Astrocyte (in vitro differentiated cells and primary cell): ENCODE results near the gene SRGAP1. TPM values are rescaled to one million over a fixed set of nuclear protein-coding genes. Genes with fewer than 3 reads are reported as not detected.
A peak's percentile ranks its signal among the peaks of the same experiment; 100 is the strongest.

Experiments
- DNase-seq: peaks from one replicate; pipeline ENCODE4 v3.0.0-alpha.2; 2010; ENCODE audit warnings: low read depth
- FAIRE-seq: peaks from 2 replicates; lab custom pipeline; 2011; peaks lifted over from hg19 to GRCh38; lab: Jason Lieb, UNC
- H2AFZ ChIP-seq: 2 replicates; pipeline ENCODE4 v1.6.0; 2012; ENCODE audit warnings: low read depth, low read length, inconsistent platforms
- H3K27ac ChIP-seq: 2 replicates; pipeline ENCODE4 v1.5.1; 2011; ENCODE audit warnings: low read depth, low read length, inconsistent platforms
- H3K27me3 ChIP-seq: 2 replicates; pipeline ENCODE4 v1.6.0; 2011; ENCODE audit warnings: low read length, inconsistent platforms; ENCODE audit not compliant: insufficient read depth
- H3K36me3 ChIP-seq: 2 replicates; pipeline ENCODE4 v1.5.1; 2011; ENCODE audit warnings: low read length, inconsistent platforms; ENCODE audit not compliant: insufficient read depth
- H3K4me1 ChIP-seq: 2 replicates; pipeline ENCODE4 v1.5.1; 2011; ENCODE audit warnings: low read length, inconsistent platforms; ENCODE audit not compliant: insufficient read depth
- H3K4me2 ChIP-seq: 2 replicates; pipeline ENCODE4 v1.6.0; 2012; ENCODE audit warnings: low read length, inconsistent platforms
- H3K4me3 ChIP-seq: 2 replicates; pipeline ENCODE4 v1.5.1; 2011; ENCODE audit warnings: low read depth, mild to moderate bottlenecking, low read length, inconsistent platforms; ENCODE audit not compliant: insufficient read depth
- H3K79me2 ChIP-seq: 2 replicates; pipeline ENCODE4 v1.6.0; 2012; ENCODE audit warnings: mild to moderate bottlenecking, low read length, inconsistent platforms; ENCODE audit not compliant: insufficient read depth
- H3K9ac ChIP-seq: 2 replicates; pipeline ENCODE4 v1.6.0; 2012; ENCODE audit warnings: mild to moderate bottlenecking, low read length, inconsistent platforms
- H3K9me3 ChIP-seq: 2 replicates; pipeline ENCODE4 v1.5.1; 2012; ENCODE audit warnings: low read depth, mild to moderate bottlenecking, low read length, inconsistent platforms; ENCODE audit not compliant: insufficient read depth
- H4K20me1 ChIP-seq: 2 replicates; pipeline ENCODE4 v1.6.0; 2012; ENCODE audit warnings: low read length, inconsistent platforms; ENCODE audit not compliant: insufficient read depth
- H3K27ac Mint-ChIP-seq: one replicate; pipeline ENCODE4 v1.8.0; 2021; ENCODE audit warnings: mild to moderate bottlenecking, mixed read lengths; ENCODE audit not compliant: unreplicated experiment
- H3K27me3 Mint-ChIP-seq: one replicate; pipeline ENCODE4 v1.8.0; 2021; ENCODE audit warnings: low read depth, mixed read lengths; ENCODE audit not compliant: unreplicated experiment
- H3K36me3 Mint-ChIP-seq: one replicate; pipeline ENCODE4 v1.8.0; 2021; ENCODE audit warnings: low read depth, mixed read lengths; ENCODE audit not compliant: unreplicated experiment
- H3K4me1 Mint-ChIP-seq: one replicate; pipeline ENCODE4 v1.8.0; 2021; ENCODE audit warnings: low read depth, mixed read lengths; ENCODE audit not compliant: unreplicated experiment
- H3K4me3 Mint-ChIP-seq: one replicate; pipeline ENCODE4 v1.8.0; 2021; ENCODE audit warnings: mild to moderate bottlenecking, moderate library complexity, mixed read lengths; ENCODE audit not compliant: unreplicated experiment
- H3K9me3 Mint-ChIP-seq: one replicate; pipeline ENCODE4 v1.8.0; 2021; ENCODE audit warnings: mild to moderate bottlenecking, mixed read lengths; ENCODE audit not compliant: unreplicated experiment
- EZH2 ChIP-seq: IDR thresholded peaks from 2 replicates; pipeline ENCODE4 v1.6.1; 2012; ENCODE audit warnings: mild to moderate bottlenecking, low read length, inconsistent platforms; ENCODE audit not compliant: insufficient read depth
- total RNA-seq: library from RNA; stranded (reverse); gene quantifications from 2 replicates; pipeline ENCODE4 v1.2.1, GENCODE V29; 2021
- TF ChIP-seq, protein P1 (sequence below): IDR thresholded peaks from 2 replicates; pipeline ENCODE4 v1.5.1; 2011; ENCODE audit warnings: low read depth, mild to moderate bottlenecking, inconsistent platforms, low read length, moderate library complexity; ENCODE audit not compliant: insufficient read depth

The SRGAP1 gene
- total RNA-seq, 1 donor from 2014 or later: 15.2 TPM

DNA sequence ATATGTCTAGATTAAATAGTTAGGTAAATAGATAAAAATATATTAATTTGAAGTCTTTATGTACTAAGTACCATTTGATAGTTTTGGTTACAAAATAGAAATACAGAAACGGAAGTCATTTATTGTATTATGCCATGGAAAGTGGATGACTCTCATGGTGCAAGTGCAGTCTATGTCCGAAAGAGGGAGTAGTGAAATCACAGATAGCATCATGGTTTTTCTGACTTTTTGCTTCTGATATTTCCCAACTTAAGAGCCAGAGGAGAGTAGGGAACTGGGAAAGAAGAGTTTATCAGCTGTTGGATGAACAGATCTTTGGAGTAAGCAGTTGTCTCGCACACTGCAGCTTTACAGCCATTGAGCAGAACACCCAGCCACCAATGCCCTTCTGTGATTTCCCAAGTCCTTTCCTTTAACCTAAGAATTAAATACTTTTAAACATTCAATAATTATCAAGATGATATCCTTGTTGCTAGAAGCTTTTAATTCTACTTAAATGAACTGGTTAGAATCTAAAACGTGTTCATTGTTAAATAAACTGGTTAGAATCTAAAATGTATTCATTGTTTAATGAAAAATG lies 18.4 kb upstream of the SRGAP1 start:
- Histone ChIP-seq H3K27me3 (no peaks in the 10 kb centered on the region), H3K27ac (no peak overlapping the region), H3K4me2 (no peak overlapping the region), H3K9ac (no peak overlapping the region), H3K4me1 (peaks cover 6% of the 10 kb centered on the region), H3K79me2 (no peaks in the 10 kb centered on the region), H4K20me1 (no peaks in the 10 kb centered on the region), H3K36me3 (no peaks in the 10 kb centered on the region), H3K4me3 (no peak overlapping the region), H3K9me3 (no peaks in the 10 kb centered on the region), H2AFZ (no peak overlapping the region)
- FAIRE-seq (peak; percentile 34), DNase-seq (peak; percentile 44)
- H3K9me3 Mint-ChIP-seq: peaks cover 6% of the 10 kb centered on the region
- no peak overlapping the region for H3K4me3 Mint-ChIP-seq
- no peaks in the 10 kb centered on the region for H3K36me3 Mint-ChIP-seq
- peaks cover 5% of the 10 kb centered on the region for H3K4me1 Mint-ChIP-seq
- no peaks in the 10 kb centered on the region for H3K27me3 Mint-ChIP-seq
- no peak overlapping the region for H3K27ac Mint-ChIP-seq
- no peak for TF ChIP-seq EZH2
- TF ChIP-seq, protein P1, sequence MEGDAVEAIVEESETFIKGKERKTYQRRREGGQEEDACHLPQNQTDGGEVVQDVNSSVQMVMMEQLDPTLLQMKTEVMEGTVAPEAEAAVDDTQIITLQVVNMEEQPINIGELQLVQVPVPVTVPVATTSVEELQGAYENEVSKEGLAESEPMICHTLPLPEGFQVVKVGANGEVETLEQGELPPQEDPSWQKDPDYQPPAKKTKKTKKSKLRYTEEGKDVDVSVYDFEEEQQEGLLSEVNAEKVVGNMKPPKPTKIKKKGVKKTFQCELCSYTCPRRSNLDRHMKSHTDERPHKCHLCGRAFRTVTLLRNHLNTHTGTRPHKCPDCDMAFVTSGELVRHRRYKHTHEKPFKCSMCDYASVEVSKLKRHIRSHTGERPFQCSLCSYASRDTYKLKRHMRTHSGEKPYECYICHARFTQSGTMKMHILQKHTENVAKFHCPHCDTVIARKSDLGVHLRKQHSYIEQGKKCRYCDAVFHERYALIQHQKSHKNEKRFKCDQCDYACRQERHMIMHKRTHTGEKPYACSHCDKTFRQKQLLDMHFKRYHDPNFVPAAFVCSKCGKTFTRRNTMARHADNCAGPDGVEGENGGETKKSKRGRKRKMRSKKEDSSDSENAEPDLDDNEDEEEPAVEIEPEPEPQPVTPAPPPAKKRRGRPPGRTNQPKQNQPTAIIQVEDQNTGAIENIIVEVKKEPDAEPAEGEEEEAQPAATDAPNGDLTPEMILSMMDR: peak; percentile 93

DNA sequence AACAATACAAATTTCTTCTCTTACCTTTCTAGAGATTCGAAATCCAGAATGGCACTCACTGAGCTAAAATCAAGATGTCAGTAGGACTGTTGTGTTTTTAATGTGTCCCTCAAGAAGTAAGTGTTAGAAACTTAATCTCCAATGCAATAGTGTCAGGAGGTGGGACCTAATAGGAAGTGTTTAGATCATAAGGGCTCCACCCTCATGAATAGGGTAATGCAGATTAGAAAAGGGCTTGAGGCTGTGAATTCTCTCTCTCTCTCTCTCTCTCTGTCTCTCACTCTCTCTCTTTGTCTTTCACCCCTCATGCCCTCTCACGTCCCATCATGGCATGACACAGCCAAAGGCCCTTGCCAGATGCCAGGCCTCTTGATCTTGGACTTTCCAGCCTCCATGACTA lies 15.6 kb upstream of the SRGAP1 start:
- H3K9ac ChIP-seq: no peak overlapping the region
- H3K27ac Mint-ChIP-seq: no peak overlapping the region
- no peaks in the 10 kb centered on the region for H3K9me3 ChIP-seq
- FAIRE-seq (no peak), DNase-seq (no peak)
- H3K4me1 Mint-ChIP-seq: no peaks in the 10 kb centered on the region
- H3K36me3 ChIP-seq: no peaks in the 10 kb centered on the region
- H3K27me3 Mint-ChIP-seq: peaks cover 7% of the 10 kb centered on the region
- no peaks in the 10 kb centered on the region for H3K4me1 ChIP-seq
- H4K20me1 ChIP-seq: no peaks in the 10 kb centered on the region
- no peak overlapping the region for H3K4me2 ChIP-seq
- H3K36me3 Mint-ChIP-seq: no peaks in the 10 kb centered on the region
- no peaks in the 10 kb centered on the region for H3K27me3 ChIP-seq
- H2AFZ ChIP-seq: no peak overlapping the region
- TF ChIP-seq, protein P1: no peak
- TF ChIP-seq EZH2: no peak
- H3K4me3 Mint-ChIP-seq: no peak overlapping the region
- no peaks in the 10 kb centered on the region for H3K79me2 ChIP-seq
- no peak overlapping the region for H3K4me3 ChIP-seq
- H3K9me3 Mint-ChIP-seq: peaks cover 9% of the 10 kb centered on the region
- no peak overlapping the region for H3K27ac ChIP-seq

DNA sequence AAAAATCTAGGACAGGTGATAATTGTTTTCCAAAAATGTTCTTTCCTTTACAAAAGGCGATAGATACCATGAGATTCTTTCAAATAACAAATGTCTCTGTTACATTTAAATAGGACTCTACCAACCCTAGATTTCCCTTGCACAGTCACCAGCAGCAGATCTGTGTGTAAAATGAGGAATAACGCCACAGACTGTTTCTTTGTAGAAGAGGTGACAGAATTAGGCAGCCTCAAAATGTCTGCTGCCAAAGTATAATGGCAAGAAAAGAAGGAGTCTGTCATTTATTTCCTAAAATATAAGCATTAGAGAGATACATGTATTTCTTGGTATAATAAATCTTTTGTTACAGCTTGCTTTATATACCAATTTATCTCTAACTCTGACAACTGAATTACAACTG lies 8.5 kb upstream of the SRGAP1 start:
- FAIRE-seq: no peak
- H3K4me1 ChIP-seq: no peaks in the 10 kb centered on the region
- no peak overlapping the region for H3K27ac ChIP-seq
- no peak overlapping the region for H3K9ac ChIP-seq
- DNase-seq: no peak
- TF ChIP-seq, protein P1: no peak
- TF ChIP-seq EZH2: no peak
- no peaks in the 10 kb centered on the region for H3K36me3 ChIP-seq
- H3K9me3 ChIP-seq: no peaks in the 10 kb centered on the region
- H3K79me2 ChIP-seq: no peaks in the 10 kb centered on the region
- H3K4me2 ChIP-seq: no peak overlapping the region
- Mint-ChIP-seq H3K27ac (no peak overlapping the region), H3K4me3 (no peak overlapping the region), H3K9me3 (peaks cover 3% of the 10 kb centered on the region), H3K36me3 (no peaks in the 10 kb centered on the region), H3K4me1 (no peaks in the 10 kb centered on the region), H3K27me3 (peaks cover 7% of the 10 kb centered on the region)
- H3K27me3 ChIP-seq: no peaks in the 10 kb centered on the region
- H2AFZ ChIP-seq: no peak overlapping the region
- H3K4me3 ChIP-seq: no peak overlapping the region
- H4K20me1 ChIP-seq: no peaks in the 10 kb centered on the region
